Left lobe of liver (tissue), 2 donors: Measurements from ENCODE around the gene S100A4. TPM values are rescaled to one million over a fixed set of nuclear protein-coding genes. Genes with fewer than 3 reads are reported as not detected.
"Not testable (repeated sequence)": the region's sequence is repeated elsewhere in the genome, so short reads cannot be mapped to it uniquely, and the experiment has no call there.

Source experiments
- ATAC-seq: fragments of 200-7000 bp; cut with Tn5 transposase; one replicate; pipeline ENCODE4 v1.9.1; 2020; ENCODE audit warnings: mild to moderate bottlenecking, moderate library complexity
- DNase-seq: peaks from one replicate; pipeline ENCODE4 v3.0.0-alpha.2; 2020; ENCODE audit warnings: low spot score
- total RNA-seq: library from RNA; stranded (reverse); gene quantifications from one replicate; pipeline ENCODE4 v1.2.1, GENCODE V29; 2021
- donor health status: DM: no; HTN: no; CAD: no; lungs with moderate emphysema.
- donor health status: DM: no; HTN: yes; CAD: no.

S100A4 gene
- total RNA-seq = 7.1 TPM

GRCh38 chr1:153545067-153546055, at the start of gene S100A4:
Gene S100A4, minus strand, starts transcription at chr1:153545806. Its CDS starts 1,012 bp downstream, at chr1:153544794.
- DNase-seq = peak; percentile 79
- ATAC-seq = peak; percentile 79

- no peak for ATAC-seq
Measured at GRCh38 chr1:153592748-153593147, 47.1 kb upstream of the S100A4 start.

GRCh38 chr1:153588482-153588881, 42.9 kb upstream of the S100A4 start:
- DNase-seq (no peak), ATAC-seq (no peak)

More at GRCh38 chr1:153592748-153593147, 47.1 kb upstream of the S100A4 start:
- DNase-seq = no peak

GRCh38 chr1:153588033-153588432, 42.4 kb upstream of the S100A4 start:
- not testable (repeated sequence) for ATAC-seq, DNase-seq

GRCh38 chr1:153587314-153587713, 41.7 kb upstream of the S100A4 start:
- ATAC-seq (peak; percentile 18), DNase-seq (no peak)

GRCh38 chr1:153586347-153586746, 40.7 kb upstream of the S100A4 start:
- DNase-seq (no peak), ATAC-seq (no peak)

- DNase-seq (no peak), ATAC-seq (no peak)
Measured at GRCh38 chr1:153585006-153585405, 39.4 kb upstream of the S100A4 start.

GRCh38 chr1:153583976-153584375, 38.4 kb upstream of the S100A4 start:
- DNase-seq (no peak), ATAC-seq (no peak)

GRCh38 chr1:153583514-153583913, 37.9 kb upstream of the S100A4 start:
- DNase-seq, ATAC-seq: not testable (repeated sequence)

- DNase-seq, ATAC-seq: not testable (repeated sequence)
Measured at GRCh38 chr1:153582836-153583235, 37.2 kb upstream of the S100A4 start.

- DNase-seq (no peak), ATAC-seq (no peak)
Measured at GRCh38 chr1:153578936-153579335, 33.3 kb upstream of the S100A4 start.

- DNase-seq (no peak), ATAC-seq (no peak)
Measured at GRCh38 chr1:153578490-153578889, 32.9 kb upstream of the S100A4 start.

- ATAC-seq = no peak
- DNase-seq = no peak
Measured at GRCh38 chr1:153577624-153578051, 32.0 kb upstream of the S100A4 start.

- no peak for DNase-seq
Measured at GRCh38 chr1:153577138-153577537, 31.5 kb upstream of the S100A4 start.

GRCh38 chr1:153575497-153575896, 29.9 kb upstream of the S100A4 start:
- not testable (repeated sequence) for DNase-seq, ATAC-seq

More at GRCh38 chr1:153577138-153577537, 31.5 kb upstream of the S100A4 start:
- ATAC-seq = no peak

GRCh38 chr1:153575081-153575491, 29.5 kb upstream of the S100A4 start:
- not testable (repeated sequence) for DNase-seq, ATAC-seq

- no peak for DNase-seq
- ATAC-seq = no peak
Measured at GRCh38 chr1:153573351-153573750, 27.7 kb upstream of the S100A4 start.

- DNase-seq = peak; percentile 87
- peak; percentile 97 for ATAC-seq
Measured at GRCh38 chr1:153572569-153573015, 27.0 kb upstream of the S100A4 start.

GRCh38 chr1:153571706-153572105, 26.1 kb upstream of the S100A4 start:
- no peak for DNase-seq
- ATAC-seq = no peak

- DNase-seq (no peak), ATAC-seq (no peak)
Measured at GRCh38 chr1:153570874-153571273, 25.3 kb upstream of the S100A4 start.

GRCh38 chr1:153569465-153569864, 23.9 kb upstream of the S100A4 start:
- DNase-seq = no peak
- ATAC-seq = no peak
